ENCODE results near the gene CXCR1.
"Not testable (repeated sequence)": the region's sequence is repeated elsewhere in the genome, so short reads cannot be mapped to it uniquely, and the experiment has no call there.

The CXCR1 gene

GRCh38 chr2:218155953-218156479 lies 10.7 kb downstream of the CXCR1 start:
- FAIRE-seq = no peak

- FAIRE-seq = no peak
Observed at GRCh38 chr2:218152777-218153176, 14.0 kb downstream of the CXCR1 start.

- FAIRE-seq = no peak
Observed at GRCh38 chr2:218152172-218152571, 14.6 kb downstream of the CXCR1 start.

GRCh38 chr2:218149848-218150440 lies 16.8 kb downstream of the CXCR1 start:
- FAIRE-seq = no peak

- FAIRE-seq = no peak
Observed at GRCh38 chr2:218149098-218149497, 17.7 kb downstream of the CXCR1 start.

- no peak for FAIRE-seq
Observed at GRCh38 chr2:218146056-218146455, 20.7 kb downstream of the CXCR1 start.

- no peak for FAIRE-seq
Observed at GRCh38 chr2:218145124-218145523, 21.6 kb downstream of the CXCR1 start.

GRCh38 chr2:218138047-218138446 lies 28.7 kb downstream of the CXCR1 start:
- FAIRE-seq = no peak

- no peak for FAIRE-seq
Observed at GRCh38 chr2:218137514-218137913, 29.2 kb downstream of the CXCR1 start.

- FAIRE-seq = no peak
Observed at GRCh38 chr2:218130822-218131221, 35.9 kb downstream of the CXCR1 start.

GRCh38 chr2:218130377-218130776 lies 36.4 kb downstream of the CXCR1 start:
- FAIRE-seq = no peak

- no peak for FAIRE-seq
Observed at GRCh38 chr2:218129458-218130135, 37.2 kb downstream of the CXCR1 start.

GRCh38 chr2:218128781-218129457 lies 37.8 kb downstream of the CXCR1 start:
- no peak for FAIRE-seq

- no peak for FAIRE-seq
Observed at GRCh38 chr2:218127929-218128455, 38.8 kb downstream of the CXCR1 start.

GRCh38 chr2:218125626-218126080 lies 41.1 kb downstream of the CXCR1 start, which contains the start of gene CXCR2:
TSS of gene CXCR2 (plus strand) at chr2:218126028. CDS start at chr2:218134802, 8,774 bp downstream.
- FAIRE-seq = no peak

GRCh38 chr2:218125095-218125494 lies 41.7 kb downstream of the CXCR1 start:
- no peak for FAIRE-seq

- FAIRE-seq = no peak
Observed at GRCh38 chr2:218123986-218124385, 42.8 kb downstream of the CXCR1 start.

- not testable (repeated sequence) for FAIRE-seq
Observed at GRCh38 chr2:218122286-218122685, 44.5 kb downstream of the CXCR1 start.

- FAIRE-seq = not testable (repeated sequence)
Observed at GRCh38 chr2:218121789-218122188, 45.0 kb downstream of the CXCR1 start.

All from G401.6 (cell line).